GM06990 (cell line): ENCODE data around the gene SULF2.
A peak's percentile ranks its signal among the peaks of the same experiment; 100 is the strongest.

Experiments used
- DNase-seq: peaks from one replicate; pipeline ENCODE4 v3.0.0-alpha.2; 2011; ENCODE audit not compliant: insufficient read length; ENCODE audit errors: extremely low read depth
- H3K27me3 ChIP-seq: replicated peaks from 2 replicates; pipeline ENCODE4 v1.6.0; 2011; ENCODE audit warnings: low read length; ENCODE audit not compliant: control insufficient read depth, insufficient read depth
- H3K36me3 ChIP-seq: 2 replicates; pipeline ENCODE4 v1.5.1; 2011; ENCODE audit warnings: low read length; ENCODE audit not compliant: control insufficient read depth, insufficient read depth
- H3K4me3 ChIP-seq: replicated peaks from 2 replicates; pipeline ENCODE4 v1.5.1; 2011; ENCODE audit warnings: low read depth, mild to moderate bottlenecking, control low read depth, low read length
- TF ChIP-seq, protein P1 (sequence below): IDR thresholded peaks from 2 replicates; pipeline ENCODE4 v1.5.1; 2011; ENCODE audit warnings: low read length, control low read depth, mild to moderate bottlenecking, inconsistent platforms; ENCODE audit not compliant: insufficient read depth, poor library complexity, severe bottlenecking

Gene SULF2

DNA sequence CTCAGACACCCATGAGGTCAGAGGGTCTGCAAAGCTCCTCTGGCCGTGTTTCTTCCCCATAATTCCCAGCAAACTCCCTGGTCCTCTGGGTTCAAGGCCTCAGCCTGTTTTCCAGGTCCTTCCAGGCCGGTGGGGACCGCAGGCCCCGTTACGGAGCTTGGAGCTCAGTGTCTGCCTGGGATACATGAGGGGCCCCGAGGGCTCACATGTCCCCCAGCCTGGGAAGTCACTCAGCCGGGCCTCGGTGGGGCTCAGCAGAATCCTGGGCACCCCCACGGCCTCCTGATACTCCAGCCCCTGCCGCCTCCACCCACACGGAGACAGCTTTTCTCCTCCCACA, 3.4 kb upstream of the SULF2 start:
- Histone ChIP-seq H3K27me3 (no peaks in the 10 kb centered on the region; the same call in 1 of the 2 replicates), H3K36me3 (no peaks in the 10 kb centered on the region), H3K4me3 (no peak overlapping the region)
- TF ChIP-seq, protein P1, sequence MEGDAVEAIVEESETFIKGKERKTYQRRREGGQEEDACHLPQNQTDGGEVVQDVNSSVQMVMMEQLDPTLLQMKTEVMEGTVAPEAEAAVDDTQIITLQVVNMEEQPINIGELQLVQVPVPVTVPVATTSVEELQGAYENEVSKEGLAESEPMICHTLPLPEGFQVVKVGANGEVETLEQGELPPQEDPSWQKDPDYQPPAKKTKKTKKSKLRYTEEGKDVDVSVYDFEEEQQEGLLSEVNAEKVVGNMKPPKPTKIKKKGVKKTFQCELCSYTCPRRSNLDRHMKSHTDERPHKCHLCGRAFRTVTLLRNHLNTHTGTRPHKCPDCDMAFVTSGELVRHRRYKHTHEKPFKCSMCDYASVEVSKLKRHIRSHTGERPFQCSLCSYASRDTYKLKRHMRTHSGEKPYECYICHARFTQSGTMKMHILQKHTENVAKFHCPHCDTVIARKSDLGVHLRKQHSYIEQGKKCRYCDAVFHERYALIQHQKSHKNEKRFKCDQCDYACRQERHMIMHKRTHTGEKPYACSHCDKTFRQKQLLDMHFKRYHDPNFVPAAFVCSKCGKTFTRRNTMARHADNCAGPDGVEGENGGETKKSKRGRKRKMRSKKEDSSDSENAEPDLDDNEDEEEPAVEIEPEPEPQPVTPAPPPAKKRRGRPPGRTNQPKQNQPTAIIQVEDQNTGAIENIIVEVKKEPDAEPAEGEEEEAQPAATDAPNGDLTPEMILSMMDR: no peak
- no peak for DNase-seq

DNA sequence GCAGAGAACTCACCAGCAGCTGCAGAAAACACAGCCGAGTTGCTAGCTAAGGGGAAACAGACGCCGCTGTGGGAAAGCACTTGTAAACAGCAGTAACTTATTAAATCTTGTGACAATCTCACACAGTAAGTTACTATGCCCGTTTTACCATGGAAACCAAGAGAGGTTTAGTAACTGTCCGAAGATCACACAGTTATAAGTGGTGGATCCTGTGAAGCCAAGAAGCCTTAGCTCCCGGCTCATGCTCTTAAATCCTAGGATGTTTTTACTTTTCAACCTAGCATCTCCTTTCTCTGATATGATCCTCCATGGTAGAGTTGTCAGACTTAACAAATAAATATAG, 1.5 kb upstream of the SULF2 start:
- TF ChIP-seq, protein P1: no peak
- DNase-seq: no peak
- no peaks in the 10 kb centered on the region for H3K36me3 ChIP-seq
- no peaks in the 10 kb centered on the region; the same call in 1 of the 2 replicates for H3K27me3 ChIP-seq
- H3K4me3 ChIP-seq: no peak overlapping the region

DNA sequence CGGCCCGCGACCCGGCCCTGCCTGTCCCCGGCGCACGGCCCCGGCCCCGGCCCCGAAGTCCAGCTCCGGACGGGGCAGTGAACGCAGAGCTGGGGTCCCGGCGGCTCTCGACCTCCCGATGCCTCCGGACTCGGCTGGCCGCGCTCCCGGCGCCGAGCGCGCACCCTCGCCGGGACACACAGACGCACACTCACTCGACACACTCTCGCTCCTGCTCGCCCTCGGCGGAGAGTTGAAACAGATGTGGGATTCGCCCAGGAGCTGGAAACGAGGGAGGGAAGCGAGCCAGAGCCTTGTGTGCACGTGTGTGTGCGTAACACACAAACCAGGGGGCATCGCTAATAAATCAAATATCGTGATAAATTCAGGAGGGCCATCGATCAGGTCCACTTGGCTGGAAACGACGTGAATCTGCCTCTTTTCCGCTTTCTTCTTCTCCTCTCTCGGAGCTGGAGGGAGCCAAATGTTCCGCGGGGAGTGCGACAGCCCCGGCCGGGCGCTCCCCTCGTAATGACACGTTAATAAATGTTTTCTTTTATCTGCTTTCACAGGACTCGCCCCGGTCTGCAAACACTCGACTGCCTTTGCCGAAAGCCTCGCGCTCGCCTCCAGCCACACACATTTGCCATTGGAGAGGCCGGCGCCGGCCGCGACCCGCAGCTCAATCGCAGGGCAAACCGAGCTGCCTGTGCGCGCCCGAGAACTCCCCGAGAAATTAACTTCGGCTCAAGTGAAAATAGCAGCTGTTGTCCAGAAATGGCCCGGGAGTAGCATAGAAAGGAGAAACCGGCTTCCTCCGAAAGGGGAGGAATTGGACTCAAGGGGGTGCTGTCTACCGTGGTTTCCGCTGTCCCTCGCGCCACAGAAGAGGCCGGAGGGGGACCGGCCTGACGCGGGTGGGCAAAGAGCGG, 828 bp upstream of the SULF2 start:
- TF ChIP-seq, protein P1: peak; percentile 50
- DNase-seq: peak; percentile 25
- peak overlapping the region; percentile 20 for H3K4me3 ChIP-seq
- H3K27me3 ChIP-seq: no peaks in the 10 kb centered on the region; the same call in 1 of the 2 replicates
- no peaks in the 10 kb centered on the region for H3K36me3 ChIP-seq

DNA sequence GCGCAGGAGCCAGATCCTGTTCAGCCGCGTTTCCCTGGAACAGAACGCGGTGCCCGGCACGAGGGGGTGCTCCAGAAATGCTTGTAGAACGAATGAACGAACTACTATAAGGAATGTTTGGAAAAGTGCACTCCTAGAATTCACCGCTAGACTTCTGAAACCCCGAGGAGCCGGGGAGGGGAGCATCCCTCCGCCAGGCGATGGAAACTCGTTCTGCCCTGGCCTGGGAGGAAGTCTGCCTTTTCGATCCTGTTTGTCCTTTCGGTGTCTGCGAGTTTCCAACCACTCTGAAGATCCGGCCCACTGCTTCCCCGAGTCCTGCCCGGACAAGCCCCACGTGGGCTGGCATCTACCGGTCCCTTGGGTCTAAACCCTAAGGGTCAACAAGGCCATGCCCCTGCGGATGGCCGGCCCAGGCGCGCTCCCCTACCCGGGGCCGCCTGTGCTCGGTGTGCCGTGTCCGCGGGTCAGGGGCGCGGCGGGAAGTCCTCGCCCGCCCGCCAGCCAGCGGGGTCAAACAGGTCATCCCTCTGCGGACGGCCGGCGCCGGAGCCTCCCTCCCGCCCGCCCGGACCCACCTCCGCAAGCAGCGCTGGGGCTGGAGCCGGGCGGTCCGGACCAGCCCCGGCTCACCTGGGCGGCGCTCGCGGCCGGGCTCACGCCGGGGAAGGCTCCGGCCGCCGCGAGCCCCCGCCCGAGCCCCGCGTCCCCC, 526 bp downstream of the SULF2 start:
- TF ChIP-seq, protein P1: no peak
- Histone ChIP-seq H3K27me3 (no peaks in the 10 kb centered on the region; the same call in 1 of the 2 replicates), H3K36me3 (no peaks in the 10 kb centered on the region; the same call in 1 of the 2 replicates), H3K4me3 (peak overlapping the region; percentile 61)
- no peak for DNase-seq

DNA sequence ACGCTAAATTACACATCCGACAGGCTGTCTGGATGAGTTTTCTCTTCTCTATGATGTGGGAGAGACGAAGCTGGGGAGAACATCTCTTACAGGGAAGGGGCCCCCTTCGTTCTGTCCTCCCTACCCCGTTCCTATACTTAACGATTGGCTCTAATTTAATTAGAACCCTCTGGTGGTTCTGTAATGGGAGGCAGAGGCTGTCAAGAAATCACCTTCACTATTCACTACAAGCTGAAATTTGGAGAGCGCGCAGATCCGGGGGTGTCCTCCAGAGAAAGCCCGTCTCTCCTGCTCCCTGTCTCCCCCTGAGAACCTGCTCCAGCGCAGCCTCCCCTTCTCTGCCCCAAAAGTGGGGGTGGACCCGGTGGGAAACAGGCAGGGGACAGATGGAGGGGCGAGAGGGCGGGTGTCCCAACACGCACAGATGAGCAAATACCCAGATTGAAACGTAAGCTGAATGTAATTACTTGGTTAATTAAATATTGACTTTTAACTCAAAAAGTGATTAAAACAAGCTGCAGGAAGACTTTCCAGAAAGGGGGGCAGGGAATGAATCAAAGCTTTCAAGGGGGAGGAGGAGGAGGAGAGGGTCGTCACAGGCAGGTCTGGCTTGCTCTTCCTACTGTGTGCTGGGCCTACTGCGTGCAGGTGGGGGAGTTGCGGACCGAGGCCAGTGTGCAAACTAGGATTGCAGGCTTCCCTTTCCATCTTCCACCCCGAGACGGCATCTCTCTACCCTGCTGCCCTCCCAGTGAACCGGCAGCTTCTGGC, 1.3 kb downstream of the SULF2 start:
- TF ChIP-seq, protein P1: no peak
- Histone ChIP-seq H3K27me3 (no peaks in the 10 kb centered on the region; the same call in 1 of the 2 replicates), H3K4me3 (peak overlapping the region; percentile 61), H3K36me3 (no peaks in the 10 kb centered on the region; the same call in 1 of the 2 replicates)
- DNase-seq: no peak
